Measurements from ENCODE around the gene ANKRD34A.

- TF ChIP-seq, protein P1, sequence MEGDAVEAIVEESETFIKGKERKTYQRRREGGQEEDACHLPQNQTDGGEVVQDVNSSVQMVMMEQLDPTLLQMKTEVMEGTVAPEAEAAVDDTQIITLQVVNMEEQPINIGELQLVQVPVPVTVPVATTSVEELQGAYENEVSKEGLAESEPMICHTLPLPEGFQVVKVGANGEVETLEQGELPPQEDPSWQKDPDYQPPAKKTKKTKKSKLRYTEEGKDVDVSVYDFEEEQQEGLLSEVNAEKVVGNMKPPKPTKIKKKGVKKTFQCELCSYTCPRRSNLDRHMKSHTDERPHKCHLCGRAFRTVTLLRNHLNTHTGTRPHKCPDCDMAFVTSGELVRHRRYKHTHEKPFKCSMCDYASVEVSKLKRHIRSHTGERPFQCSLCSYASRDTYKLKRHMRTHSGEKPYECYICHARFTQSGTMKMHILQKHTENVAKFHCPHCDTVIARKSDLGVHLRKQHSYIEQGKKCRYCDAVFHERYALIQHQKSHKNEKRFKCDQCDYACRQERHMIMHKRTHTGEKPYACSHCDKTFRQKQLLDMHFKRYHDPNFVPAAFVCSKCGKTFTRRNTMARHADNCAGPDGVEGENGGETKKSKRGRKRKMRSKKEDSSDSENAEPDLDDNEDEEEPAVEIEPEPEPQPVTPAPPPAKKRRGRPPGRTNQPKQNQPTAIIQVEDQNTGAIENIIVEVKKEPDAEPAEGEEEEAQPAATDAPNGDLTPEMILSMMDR (conservative IDR thresholded peaks at IDR 0.05 in 1 of 2, IDR thresholded peaks at IDR 0.05 in 1 of 2; ENCODE audit: low read depth in 1 of 2, low read length in 2 of 2), result no peak
- TF ChIP-seq EZH2 (IDR thresholded peaks at IDR 0.05; ENCODE audit: low read length, missing control alignments), result no peak
Measured at GRCh38 chr1:145944532-145944931, 19.8 kb downstream of the ANKRD34A start.

All from fibroblast of lung (primary cell).